GM18867 (cell line): ENCODE data around the gene HOXA6.

Experiments used
- ATAC-seq: cut with Tn5 transposase; IDR thresholded peaks from one replicate; pipeline ENCODE4 v1.9.1; 2021; ENCODE audit warnings: mild to moderate bottlenecking, moderate library complexity; ENCODE audit not compliant: unreplicated experiment

HOXA6 gene

DNA sequence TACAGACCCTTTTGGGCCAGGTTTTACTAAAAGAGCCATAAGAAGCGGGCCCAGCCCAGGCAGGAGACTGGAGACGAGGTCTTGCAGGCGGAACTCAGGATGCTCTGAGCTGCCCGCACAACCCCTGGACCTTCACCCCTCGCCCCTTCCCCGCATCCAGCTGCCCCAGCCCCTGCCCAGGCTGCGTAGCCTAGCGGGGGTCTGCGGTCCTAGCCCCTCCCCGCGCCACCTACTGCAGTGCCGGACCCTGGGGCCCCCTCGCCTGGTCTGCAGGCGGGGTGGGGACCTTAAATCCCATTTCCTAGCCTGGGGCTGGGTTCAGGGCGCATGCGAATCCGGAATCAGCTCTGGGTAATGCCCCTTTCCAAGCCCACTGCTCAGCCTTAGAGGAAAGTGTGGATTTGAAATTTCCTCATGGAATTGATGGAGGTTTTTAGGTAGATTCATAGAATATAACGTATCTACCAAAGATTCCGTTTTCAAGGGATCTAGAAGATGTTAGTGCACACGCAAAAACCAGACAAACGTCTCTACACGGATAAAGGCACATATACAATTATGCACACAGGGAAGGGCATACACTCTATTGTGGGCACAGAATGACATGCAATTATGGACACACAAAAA lies 5.4 kb upstream of the HOXA6 start:
- ATAC-seq, result no peak

DNA sequence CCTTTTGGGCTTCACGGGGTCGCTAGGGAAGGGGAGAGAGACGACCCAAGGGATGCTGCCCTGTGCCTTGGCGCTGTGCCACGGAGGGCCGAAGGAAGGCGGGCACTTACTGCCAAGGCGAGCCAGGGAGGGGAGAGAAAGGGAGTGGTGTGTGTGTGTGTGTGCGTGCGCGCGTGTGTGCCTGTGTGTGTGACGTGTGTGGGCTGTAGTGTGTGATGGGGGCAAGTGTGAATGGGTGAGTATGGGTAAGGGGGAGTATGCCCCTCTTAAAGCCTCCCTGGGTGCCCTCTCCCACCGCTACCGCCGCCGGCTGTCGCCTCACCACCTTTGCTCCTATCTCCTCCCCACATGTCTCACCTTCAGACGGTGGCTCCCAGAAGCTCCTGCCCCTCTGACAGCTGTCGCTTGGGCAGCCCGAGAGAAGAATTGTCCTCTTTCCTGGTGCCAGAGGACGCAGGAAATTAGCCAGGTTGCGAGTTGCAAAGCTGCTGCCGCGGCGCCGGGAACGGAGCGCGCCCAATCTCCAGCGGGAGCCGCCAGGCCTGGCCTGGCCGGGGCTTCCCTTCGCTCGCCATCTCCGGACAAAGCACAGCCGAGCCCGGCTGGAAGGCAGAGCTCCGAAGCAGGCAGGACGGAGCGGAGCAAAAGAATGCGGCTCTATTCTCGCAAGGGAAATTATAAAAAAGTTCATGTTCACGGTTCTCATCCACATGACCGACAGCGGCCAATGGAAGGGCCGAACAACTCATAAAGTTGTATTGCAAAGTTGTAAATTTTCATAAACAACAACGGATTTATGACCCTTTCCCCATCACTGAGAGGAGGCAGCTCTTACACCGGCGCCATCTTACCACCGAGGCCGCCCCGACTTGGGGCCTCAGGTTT lies 4.6 kb upstream of the HOXA6 start, which contains the start of gene HOXA3:
TSS of gene HOXA3 (minus strand) at position 653 of the 885 bp plus-strand sequence. CDS start 41,943 bp downstream, outside the sequence.
- no peak for ATAC-seq

DNA sequence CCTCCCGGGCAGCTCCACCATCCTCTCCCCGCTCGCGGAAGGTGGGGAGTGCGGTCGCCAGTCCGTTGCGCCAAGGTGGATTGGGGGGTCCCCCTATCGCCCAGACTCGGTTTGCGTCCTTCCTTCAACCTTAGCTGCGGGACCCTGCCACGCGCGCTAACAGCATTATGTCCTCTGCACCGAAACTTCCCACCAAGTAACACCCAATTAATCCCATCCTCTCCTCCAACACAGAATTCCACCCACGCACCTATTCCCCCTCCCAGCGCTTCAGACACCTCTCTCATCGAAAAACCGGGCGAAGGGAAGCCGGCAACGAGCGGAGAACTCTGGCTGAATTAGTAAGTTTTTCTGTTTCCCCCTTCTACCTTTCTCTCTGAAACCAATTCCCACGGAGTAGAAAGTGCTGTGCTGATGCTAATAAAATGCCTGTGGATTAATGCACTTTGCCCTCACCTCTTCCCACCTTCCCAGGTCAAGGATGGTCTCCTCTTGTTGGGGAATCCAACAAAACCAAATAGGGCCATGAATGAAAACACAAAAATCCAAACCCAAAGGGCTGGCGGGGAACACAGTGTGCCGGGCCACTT lies 3.9 kb upstream of the HOXA6 start:
- ATAC-seq, result no peak

DNA sequence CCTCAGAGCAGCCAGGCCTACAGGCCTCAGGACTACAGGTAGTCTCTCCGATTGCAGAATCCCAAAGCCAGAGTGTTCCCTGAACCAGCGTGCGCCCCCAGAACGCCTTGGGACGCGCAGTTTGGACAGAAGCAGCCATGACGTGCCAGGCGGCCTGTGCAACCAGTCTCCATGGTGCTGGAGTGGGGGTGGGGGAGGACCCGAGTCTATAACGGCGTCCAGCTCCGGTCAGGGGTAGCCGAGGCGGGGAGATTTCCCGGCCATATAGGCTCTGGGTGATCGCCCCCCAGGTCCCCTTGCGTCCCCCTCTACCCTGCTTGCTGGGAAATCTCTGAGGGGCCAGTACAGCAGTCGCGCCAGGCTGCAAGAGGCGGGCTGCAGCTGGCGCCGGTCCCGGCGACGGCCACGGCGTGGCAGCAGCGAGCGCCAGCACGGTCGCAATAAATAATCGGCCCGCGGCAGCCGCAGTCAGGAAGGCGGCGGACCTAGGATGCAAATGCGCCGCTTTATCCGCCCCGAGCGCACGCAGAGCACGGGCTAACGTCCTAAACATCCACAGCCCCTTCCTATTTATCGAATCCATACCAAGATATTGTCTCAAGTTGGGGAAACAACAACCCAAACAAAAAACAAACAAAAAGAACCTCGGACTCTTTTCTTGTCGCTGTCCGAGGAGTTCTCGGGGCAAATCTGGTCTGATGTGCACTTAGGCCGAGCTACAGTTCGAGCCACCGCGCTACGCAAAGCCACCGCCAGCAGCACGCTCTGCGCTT lies 3.2 kb upstream of the HOXA6 start:
- ATAC-seq, result peak; percentile 88

DNA sequence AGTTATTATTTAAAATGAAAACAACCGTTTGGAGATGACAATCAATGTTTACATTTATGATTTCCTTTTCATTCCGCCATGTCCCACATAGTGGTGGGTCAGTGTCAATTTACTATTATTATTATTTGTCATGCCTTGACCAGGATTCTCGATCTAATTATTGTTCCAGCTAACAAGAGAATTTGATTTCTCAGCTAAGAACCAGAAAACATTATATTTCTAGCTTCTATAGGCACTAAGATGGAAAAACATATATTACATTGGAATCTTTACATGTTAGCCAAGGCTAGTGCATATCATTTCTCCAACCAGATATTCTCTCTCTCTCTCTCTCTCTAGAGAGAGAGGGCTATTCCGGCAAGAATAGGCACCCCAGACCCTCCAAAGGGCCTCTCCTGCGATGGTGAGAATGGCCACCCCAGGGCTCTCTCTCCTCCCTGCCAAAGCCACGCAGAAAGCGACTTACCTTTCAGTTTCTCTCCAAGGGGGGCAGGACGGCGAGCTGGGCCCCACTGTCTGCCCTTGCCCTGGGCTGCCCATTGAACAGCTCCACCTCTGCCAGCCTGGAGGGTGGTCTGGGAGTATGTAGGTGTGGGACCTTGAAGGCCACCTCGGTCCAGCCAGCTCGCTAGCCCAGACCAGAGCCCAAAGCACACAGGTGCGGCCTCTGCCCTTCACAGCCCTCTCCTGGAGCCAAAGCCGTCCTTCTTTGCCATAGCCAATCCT lies 2.4 kb upstream of the HOXA6 start:
- no peak for ATAC-seq

DNA sequence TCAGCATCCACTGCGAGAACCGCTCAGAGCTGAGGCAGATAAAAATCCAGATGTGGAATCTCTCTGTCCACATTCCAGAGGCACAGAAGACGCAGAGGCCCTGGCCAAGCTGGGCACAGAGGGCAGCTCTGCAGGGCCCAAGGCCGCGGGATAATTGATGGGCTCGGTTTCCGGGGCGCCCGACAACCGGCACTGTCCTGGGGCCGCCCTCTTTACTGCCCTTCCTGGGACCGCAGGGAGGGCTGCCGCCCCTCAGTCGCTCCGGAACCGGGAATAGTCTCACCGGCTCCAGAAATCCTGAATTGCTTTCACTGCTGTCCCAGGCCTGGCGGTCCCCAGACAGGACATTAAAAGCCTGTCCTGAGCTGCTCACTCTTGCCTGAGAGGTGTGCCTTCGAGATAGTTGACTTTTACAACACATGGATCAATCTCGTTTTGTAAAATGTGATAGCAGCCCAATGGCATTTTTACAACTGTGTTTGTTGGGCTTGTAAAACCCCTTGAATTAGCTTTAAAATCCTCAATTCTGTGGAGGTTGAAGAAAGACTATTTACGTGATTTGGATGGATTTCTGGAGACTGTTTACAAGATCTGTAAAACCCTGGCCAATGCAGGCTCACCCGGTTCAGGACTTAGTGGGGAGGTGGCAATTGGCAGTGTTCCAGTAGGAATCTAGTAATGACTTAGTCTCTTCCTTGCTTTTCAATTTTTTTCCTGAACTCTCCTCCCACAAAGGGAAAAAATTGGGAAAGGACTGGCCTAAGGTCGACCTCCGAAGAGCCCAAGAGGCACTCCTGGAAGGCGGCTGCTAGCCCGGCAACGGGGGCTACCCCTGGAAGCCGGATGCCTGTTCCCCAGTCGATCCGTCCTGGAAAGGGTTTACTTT lies 1.4 kb upstream of the HOXA6 start:
- no peak for ATAC-seq

DNA sequence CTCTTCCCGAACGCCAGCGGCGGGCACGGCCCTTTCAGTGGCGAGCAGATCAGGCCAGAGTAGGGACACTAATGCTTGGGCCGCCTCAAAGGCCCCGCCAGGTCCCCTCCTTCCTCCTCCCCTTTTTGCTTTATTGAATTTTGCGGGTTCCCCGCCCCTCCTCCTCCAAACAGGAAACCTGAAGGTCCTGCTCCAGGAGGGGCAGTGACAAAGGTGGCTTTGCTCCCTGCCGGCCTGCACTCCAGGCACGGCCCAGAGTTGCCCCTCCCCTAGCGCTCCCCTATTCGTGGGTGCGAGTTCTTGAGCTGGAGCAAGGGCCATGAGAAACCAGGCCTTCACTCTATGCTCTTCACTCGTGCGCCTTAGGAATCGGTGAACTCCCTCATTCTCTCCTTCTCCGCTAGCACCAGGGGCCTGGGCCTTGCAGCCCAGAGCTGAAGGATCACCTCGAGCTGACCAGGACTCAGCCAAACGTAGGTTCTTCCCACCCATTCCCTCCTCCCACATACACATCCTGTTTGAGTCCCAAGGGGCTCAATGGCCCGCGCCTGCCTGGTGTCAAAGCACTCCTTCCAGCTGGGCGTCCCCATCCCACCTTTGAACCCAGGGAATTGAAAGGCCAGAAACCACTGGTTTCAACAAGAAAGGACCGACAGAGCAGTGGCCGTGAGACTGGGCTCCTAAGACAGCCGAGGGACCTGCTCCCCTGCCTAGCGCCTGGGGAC lies 619 bp upstream of the HOXA6 start:
- ATAC-seq, result no peak

DNA sequence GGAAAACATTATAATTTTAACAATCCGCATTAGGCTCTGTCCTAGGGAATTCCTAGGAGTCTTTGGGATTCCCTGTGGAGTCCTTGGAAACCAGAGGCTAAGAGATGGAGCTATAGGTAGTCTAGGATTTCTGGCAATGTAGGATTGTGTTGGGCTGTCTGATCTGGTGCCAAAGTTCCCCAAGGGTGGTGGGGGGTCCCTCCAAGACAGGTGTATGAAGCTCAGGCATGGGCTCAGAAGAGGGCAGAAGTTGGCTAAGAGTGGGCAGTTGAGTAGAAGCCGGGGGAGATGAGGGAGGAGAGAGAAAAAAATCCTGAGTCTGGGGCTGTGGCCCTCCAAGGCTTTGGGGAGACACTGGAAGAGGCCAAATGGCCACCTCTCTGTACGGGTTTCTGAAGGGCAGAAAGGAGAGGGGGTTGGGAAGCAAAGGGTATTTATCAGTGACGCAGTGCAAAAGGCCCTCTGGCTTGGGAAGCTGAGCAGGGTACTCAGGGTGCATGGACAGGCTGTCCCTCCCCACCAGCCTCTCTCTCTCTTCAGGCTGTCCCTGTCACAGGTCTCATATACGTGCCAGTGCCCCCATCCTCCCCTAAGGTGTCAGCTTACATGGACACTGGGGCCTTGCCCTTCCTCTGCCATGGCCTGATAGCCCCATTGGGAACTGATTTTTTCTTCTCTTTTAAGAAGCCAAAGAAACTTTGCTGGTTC lies 929 bp downstream of the HOXA6 start:
- no peak for ATAC-seq

DNA sequence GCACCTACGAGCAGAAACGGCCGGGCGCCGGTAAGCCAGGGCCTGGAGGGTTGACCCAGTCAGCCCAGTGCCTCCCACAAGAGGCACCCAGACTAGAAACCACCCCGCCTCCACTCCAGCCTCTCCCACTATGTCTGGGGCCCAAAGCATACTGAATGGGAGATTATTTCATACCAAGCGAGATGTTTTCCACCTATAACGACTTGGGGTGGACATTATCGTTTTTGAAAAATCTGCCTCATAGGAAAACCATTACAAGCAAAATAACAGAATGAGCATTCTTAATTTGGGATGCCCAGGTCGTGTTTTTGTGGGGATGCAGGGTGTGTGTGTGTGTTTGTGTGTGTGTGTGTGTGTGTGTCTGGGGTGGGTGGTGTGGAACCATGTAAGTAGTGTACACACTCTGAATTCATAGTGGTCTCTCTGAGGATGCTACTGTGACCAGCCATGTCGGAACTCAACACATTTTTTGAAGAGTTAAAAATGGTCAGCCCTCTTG lies 1.6 kb downstream of the HOXA6 start:
- no peak for ATAC-seq

DNA sequence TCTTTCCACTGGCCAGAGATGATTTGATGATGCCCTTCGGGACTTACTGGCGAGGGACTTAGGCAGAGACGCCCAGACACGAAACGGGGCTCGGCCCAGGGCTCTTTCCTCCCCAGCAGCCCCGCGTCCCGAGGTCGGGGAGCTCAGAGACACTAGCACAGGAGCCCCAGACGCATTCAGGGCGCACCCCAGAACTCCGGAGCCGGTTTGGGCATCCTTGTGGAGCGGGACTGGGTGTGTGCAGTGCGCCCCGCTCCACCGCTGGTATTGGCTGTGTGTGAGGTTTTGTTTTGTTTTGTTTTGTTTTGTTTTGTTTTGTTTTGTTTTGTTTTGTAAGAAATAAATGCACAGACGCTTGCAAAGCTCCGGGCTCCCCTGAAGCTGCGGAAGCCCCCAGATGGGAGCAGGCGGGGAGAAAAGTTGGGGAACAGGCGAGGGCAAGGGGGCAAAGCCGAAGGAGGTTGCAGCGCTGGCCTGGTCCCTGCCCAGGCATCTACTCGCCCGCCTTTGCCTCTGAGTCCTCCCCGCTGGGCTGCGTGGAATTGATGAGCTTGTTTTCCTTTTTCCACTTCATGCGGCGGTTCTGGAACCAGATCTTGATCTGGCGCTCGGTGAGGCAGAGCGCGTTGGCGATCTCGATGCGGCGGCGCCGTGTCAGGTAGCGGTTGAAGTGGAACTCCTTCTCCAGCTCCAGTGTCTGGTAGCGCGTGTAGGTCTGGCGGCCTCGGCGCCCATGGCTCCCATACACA lies 2.2 kb downstream of the HOXA6 start:
- ATAC-seq, result no peak

DNA sequence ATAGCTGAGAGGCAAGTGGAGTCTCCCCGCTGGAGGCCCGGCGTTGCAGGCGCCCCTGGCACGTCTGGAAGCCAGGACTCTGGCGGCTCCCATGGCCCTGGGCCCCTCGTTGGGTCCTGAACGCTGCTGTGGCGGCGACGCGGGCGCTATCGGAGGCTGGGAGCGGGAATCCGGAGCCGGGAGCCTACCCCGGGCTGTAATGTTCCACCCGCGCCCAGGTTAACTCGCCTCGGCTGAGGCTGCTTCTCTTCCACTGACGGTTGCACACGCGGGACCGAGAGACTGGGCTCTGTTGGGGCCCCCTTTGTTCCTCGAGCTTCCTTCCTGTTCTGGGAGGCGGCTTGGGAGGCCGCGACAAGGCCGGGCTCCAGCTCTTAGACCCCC lies 2.8 kb downstream of the HOXA6 start:
- ATAC-seq, result no peak

DNA sequence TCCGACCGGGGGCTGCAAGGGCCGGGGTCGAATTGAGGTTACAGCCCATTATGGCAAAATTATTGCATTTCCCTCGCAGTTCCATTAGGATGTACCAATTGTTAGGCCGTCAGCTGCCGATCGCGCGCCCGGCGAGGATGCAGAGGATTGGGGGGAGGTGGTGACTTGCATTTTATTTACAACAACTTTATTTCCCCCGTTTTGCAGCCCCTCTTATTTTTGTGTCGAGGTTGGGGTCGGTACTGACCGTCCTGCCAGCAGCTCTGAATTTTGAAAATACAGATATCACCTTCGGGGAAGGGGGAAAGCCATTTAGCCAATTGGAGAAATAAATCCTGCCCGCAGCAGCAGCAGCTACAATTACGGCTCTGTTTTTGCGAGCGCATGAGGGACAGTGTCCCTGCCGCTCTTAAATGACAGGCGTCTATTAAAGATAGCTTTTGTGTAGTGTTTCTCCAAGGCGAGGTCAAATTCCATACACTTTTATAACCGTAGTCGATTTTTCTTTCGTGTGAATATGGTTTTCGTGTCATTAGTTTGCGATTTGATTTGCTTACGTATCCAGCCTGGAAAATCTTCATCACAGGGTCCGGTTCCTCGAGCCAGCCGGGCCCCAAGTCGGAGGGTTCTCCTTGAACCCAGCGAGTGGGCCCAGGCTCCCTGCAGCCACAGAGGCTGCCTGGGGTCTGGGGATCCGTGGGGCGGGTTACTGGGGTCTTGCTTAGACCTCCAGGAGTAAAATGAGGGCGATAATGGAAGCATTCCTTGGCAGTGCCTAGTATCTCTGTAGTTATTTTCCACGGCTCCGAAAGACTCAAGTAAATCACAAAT lies 3.4 kb downstream of the HOXA6 start:
- no peak for ATAC-seq

DNA sequence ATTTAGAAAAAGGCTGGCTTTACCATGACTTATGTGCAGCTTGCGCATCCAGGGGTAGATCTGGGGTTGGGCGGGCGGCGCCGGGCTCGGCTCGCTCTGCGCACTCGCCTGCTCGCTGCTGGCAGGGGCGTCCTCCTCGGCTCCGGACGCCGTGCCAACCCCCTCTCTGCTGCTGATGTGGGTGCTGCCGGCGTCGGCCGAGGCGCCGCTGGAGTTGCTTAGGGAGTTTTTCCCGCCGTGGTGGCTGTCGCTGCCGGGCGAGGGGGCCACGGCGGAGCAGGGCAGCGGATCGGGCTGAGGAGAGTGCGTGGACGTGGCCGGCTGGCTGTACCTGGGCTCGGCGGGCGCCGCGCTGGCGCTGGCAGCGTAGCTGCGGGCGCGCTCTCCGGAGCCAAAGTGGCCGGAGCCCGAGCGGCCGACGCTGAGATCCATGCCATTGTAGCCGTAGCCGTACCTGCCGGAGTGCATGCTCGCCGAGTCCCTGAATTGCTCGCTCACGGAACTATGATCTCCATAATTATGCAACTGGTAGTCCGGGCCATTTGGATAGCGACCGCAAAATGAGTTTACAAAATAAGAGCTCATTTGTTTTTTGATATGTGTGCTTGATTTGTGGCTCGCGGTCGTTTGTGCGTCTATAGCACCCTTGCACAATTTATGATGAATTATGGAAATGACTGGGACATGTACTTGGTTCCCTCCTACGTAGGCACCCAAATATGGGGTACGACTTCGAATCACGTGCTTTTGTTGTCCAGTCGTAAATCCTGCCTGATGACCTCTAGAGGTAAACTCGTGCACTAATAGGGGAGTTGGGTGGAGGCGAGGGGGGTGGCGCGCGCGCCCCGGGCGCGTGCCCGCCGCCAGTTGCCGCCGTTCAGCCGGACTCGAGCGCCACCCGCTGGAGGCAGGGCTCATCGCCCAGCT lies 4.3 kb downstream of the HOXA6 start, which contains the start of gene HOXA5:
TSS of gene HOXA5 (minus strand) at position 659 of the 927 bp plus-strand sequence. CDS start at position 585, 74 bp downstream.
- ATAC-seq, result no peak

DNA sequence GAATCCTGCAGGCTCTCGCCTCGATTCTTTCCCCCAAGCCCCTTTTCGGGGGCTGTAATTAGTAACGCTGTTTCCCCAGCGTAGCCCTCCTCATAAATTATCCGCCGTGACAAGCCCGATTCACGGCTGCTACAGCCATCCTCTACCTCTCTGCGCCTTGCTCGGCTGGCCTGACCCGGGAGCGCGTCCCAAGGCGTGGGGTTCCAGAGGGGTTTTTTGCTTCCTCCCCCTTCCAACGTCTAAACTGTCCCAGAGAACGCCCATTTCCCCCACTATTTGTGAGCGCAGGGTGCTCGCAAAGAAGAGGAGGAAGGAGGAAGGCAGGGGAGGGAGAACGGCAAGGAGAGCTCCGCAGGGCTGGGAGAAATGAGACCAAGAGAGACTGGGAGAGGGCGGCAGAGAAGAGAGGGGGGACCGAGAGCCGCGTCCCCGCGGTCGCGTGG lies 5.0 kb downstream of the HOXA6 start:
- no peak for ATAC-seq

DNA sequence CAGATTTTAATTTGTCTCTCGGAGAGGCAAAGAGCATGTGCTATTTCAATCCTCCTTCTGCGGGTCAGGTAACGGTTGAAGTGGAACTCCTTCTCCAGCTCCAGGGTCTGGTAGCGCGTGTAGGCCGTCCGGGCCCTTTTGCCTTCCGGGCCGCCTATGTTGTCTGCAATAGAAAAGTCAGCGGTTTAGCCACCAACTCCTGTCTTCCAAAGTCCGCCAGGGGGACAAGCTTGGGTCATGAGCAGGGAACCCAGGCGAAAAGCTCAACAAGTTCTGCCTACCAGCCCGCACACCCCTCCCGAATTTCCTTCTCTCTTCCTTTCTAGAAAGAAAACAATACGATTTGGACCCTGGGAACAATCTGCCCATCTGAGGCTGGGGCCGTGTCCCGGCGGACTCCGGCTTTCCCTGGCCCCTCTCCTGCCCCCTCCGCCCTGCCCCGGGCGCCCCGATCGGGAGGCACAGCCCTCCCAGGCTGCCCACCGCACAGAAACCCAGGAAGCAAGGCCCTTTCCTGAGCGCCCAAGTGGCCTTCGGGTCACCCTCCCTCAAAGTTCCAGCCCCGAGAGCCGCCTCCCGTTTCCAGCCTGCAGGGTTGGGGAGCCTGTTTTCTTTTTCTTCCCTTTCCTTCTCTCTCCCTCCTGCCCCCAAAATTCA lies 5.5 kb downstream of the HOXA6 start:
- no peak for ATAC-seq
